GM19043 (cell line): ENCODE results near the gene SEC11A.
"Not testable (repeated sequence)": the region's sequence is repeated elsewhere in the genome, so short reads cannot be mapped to it uniquely, and the experiment has no call there.

Experiments
- ATAC-seq: cut with Tn5 transposase; IDR thresholded peaks from one replicate; pipeline ENCODE4 v1.9.1; 2021; ENCODE audit warnings: low read depth; ENCODE audit not compliant: unreplicated experiment

SEC11A gene

GRCh38 chr15:84716036-84716732, at the start of gene SEC11A:
TSS of gene SEC11A (minus strand) at chr15:84716139. CDS start at chr15:84716075, 64 bp downstream.
- ATAC-seq = peak; percentile 90

DNA sequence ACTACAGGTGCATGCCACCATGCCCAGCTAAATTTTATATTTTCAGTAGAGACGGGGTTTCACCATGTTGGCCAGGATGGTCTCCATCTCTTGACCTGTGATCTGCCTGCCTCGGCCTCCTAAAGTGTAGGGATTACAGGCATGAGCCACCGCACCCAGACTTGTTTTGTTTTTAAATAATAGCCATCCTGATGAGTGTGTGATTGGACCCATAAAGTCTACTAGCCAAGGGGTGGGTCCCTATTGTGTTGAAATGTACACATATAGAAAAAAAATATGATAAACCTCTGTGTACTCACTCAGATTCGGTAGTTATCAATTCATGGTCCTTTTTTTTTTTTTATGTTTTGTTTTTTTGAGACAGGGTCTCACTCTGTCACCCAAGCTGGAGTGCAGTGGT, 49.7 kb upstream of the SEC11A start:
- no peak for ATAC-seq

- no peak for ATAC-seq
Observed at GRCh38 chr15:84764989-84765388, 49.0 kb upstream of the SEC11A start.

GRCh38 chr15:84764585-84764984, 48.6 kb upstream of the SEC11A start:
- ATAC-seq = no peak

GRCh38 chr15:84762840-84763572, 47.1 kb upstream of the SEC11A start:
- no peak for ATAC-seq

GRCh38 chr15:84761607-84762131, 45.7 kb upstream of the SEC11A start:
- no peak for ATAC-seq

DNA sequence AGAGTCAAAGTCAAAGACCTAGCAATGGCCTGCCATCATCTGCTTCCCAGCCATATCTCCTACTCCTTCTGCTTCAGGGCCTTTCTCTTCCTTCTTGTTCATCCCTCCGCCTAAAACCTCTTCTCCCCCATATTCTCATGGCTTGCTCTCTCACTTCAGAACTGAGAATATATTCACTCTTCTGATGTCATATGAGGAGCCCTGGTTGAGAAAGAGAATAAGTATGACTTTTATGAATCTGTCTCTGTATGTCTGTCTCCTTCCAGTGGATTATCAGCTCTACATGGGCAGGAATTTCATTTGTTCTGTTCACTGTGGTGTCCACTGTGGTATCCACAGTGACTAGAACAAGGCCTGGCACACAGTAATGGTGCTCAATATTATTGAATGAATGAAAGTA, 44.3 kb upstream of the SEC11A start:
- no peak for ATAC-seq

DNA sequence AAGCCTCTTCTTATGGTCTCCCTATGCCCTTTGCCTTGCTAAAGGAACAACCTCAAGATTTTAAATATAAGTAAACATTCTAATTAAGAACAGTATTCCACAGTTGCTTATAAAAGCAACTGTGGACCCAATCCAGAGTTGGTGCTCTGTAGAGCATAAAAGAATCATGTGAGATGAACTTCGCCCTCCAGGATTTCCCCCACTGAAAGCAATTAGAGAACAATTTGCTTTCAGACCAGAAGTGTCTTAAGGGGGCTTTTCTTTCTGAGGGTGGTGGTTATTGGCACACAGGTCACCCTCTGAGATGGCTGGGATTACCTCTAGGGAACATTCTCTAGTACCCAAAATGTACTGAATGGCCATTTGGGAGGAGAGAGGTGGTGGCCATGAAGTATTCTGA, 43.1 kb upstream of the SEC11A start:
- ATAC-seq = no peak

- no peak for ATAC-seq
Observed at GRCh38 chr15:84755736-84756527, 40.0 kb upstream of the SEC11A start.

DNA sequence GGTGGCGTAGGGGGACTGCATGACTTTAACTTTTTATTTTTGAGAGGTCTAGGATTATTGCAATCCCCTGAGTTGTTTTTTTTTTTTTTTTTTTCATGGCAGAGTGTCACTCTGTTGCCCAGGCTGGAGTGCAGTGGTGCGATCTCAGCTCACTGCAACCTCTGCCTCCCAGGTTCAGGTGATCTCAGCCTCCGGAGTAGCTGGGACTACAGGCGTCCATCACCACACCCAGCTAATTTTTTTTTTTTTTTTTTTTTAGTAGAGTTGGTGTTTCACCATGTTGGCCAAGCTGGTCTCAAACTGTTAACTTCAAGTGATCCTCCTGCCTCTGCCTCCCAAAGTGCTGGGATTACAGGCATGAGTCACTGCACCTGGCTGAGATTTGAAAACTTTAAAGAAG, 39.0 kb upstream of the SEC11A start:
- ATAC-seq = not testable (repeated sequence)

- ATAC-seq = no peak
Observed at GRCh38 chr15:84752700-84753099, 36.8 kb upstream of the SEC11A start.

DNA sequence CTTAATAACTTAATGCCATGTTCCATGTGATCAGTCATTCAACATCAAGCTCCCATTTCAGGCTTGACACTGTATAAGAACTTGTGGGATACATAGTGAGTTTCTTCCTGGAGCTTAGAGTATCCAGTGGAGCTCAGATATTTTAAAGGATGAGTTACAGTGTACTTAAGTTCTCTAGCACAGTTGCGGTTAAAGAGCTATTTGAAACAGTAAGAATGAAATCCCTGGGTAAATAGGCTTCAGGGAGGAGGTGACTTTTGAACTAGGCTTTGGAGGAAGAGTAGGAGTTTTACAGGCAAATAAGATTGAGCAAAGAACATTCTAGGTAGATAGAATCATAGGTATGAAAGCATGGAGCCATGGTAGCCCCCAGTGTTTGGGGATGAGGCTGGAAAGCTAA, 36.3 kb upstream of the SEC11A start:
- ATAC-seq = no peak

- ATAC-seq = not testable (repeated sequence)
Observed at GRCh38 chr15:84751721-84752120, 35.8 kb upstream of the SEC11A start.

- ATAC-seq = peak; percentile 38
Observed at GRCh38 chr15:84750583-84751092, 34.7 kb upstream of the SEC11A start.

GRCh38 chr15:84749111-84749991, 33.4 kb upstream of the SEC11A start:
- peak; percentile 0 for ATAC-seq

DNA sequence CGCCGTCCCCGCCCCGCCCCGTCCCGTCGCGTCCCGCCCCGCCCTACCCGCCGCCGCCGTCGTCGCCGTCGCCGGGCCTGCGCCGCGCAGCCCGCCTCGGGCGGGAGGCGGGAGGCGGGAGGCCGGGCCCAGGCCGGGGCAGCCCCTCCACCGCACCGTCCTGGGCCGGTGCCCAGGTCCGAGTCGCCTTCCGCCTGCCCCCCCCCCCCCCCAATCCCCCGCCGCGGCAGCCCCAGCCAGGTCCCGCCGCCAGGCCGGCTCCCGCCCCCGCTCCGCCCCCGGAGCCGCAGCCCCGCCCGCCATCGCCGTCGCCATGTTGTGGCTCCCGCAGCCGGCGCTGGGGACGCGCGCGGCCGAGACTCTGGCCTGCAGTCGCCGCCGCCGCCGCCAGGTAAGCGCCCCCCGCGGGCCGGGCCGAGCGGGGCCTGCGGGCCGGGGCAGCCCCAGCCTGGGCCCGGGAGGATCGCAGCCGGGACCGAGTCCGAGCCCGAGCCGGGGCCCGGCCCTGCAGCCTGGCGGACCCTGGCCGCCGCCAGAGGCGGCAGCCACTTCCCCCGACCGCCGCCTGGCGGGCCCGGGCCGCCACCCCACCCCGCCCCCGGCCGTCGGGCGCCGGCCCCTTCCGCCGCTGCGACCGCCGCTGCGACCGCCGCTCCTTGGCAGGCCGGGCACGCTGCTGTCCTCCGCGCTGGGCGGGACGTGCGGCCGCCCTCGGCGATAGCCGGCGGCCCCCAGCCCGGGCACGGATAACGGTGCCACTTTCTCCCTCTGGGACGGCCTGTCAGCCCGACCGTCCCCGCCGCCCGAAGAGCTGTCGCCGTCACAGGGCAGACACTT, 32.6 kb upstream of the SEC11A start, which contains the start of gene ZNF592:
Gene ZNF592, plus strand, starts transcription at position 319 of the 837 bp plus-strand sequence. CDS start 34,084 bp downstream, outside the sequence.
- peak; percentile 40 for ATAC-seq

DNA sequence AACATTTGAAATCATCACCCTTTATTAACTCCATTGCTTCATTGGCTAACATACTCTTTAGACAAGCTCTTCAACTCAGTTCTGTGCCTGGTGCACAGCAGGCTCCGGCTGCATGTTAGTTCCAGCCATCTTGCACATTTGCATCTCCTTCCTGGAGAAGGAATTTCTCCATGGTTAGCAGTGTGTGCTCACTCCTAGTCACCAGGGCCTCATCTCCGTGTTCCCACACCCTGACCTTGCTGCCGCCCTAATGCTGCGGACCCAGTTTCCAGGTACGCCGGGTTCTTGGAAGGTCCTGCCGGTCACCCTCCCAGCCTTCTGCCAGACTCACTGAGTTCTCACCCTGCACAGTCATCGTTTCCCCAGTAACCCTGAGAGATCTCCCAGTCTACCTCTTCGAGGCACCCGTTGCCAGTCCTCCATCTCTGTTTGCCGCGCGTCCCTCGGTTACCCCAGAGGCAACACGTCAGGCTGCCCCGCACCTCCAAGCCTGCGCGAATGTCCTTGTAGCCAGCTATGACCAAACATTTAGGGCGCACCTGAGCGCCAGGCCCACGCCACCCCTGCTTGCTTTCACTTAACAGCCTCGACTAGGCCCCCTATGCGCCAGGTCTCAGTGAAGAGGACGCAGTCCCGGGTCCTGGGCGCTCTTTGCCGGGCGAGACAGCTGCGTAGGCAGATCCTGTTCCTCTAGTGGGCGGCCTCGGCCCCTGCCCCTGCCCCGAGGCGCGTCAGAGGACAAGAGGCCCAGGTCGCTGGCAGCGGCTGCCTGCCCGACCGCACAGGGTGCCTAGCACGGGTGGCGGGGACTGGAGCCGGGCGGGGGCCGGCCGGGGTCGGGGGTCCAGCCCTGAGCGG, 31.7 kb upstream of the SEC11A start:
- peak; percentile 36 for ATAC-seq

DNA sequence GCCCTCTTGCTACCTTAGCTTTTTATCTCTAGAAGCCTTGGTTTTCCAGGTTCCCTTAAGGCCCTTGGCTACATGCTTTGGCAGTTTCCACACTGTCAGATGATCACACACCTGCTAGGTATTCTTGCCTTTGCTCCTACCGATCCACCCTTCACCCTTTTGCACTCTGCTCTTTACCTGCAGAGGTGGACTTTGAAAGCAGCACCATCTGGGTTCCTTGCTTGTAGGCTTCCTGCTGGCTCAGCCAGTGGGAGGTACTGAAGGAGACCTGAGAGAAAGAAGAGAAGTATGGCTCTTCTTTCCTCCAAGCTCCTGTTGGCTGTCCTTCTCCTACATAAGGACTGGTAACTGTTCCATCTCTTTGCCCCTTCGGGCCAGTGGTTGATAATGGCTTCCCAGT, 25.2 kb upstream of the SEC11A start:
- ATAC-seq = no peak
